H9 (cell line): Measurements from ENCODE around the gene DRGX. TPM values are rescaled to one million over a fixed set of nuclear protein-coding genes. Genes with fewer than 3 reads are reported as not detected.

ENCODE experiments used
- DNase-seq: peaks from one replicate; pipeline ENCODE4 v3.0.0-alpha.2; 2017
- H2AFZ ChIP-seq: one replicate; pipeline ENCODE4 v1.6.1; 2013; ENCODE audit warnings: mild to moderate bottlenecking, low read length, control low read depth, moderate library complexity
- H2AK5ac ChIP-seq: 2 replicates; pipeline ENCODE4 v1.6.1; 2013; ENCODE audit warnings: low read length, control low read depth, mixed read lengths; ENCODE audit not compliant: insufficient read length
- H2BK120ac ChIP-seq: one replicate; pipeline ENCODE4 v1.6.1; 2013; ENCODE audit warnings: low read depth, mild to moderate bottlenecking, low read length, control low read depth, inconsistent platforms; ENCODE audit not compliant: poor library complexity, severe bottlenecking
- H2BK12ac ChIP-seq: 2 replicates; pipeline ENCODE4 v1.6.1; 2013; ENCODE audit warnings: low read length, control low read depth, mixed read lengths, low read depth; ENCODE audit not compliant: insufficient read length
- H2BK15ac ChIP-seq: 2 replicates; pipeline ENCODE4 v1.6.1; 2013; ENCODE audit warnings: low read depth, low read length, control low read depth
- H2BK20ac ChIP-seq: one replicate; pipeline ENCODE4 v1.6.1; 2013; ENCODE audit warnings: low read depth, mild to moderate bottlenecking, low read length, control low read depth, inconsistent platforms; ENCODE audit not compliant: poor library complexity, severe bottlenecking
- H2BK5ac ChIP-seq: 2 replicates; pipeline ENCODE4 v1.6.1; 2013; ENCODE audit warnings: low read length, control low read depth, mixed read lengths; ENCODE audit not compliant: insufficient read length
- H3K14ac ChIP-seq: 2 replicates; pipeline ENCODE4 v1.6.1; 2013; ENCODE audit warnings: low read length, control low read depth; ENCODE audit not compliant: insufficient read depth
- H3K18ac ChIP-seq: 2 replicates; pipeline ENCODE4 v1.6.1; 2013; ENCODE audit warnings: low read depth, mild to moderate bottlenecking, mixed read lengths, low read length, control low read depth; ENCODE audit not compliant: insufficient read length
- H3K23ac ChIP-seq: 2 replicates; pipeline ENCODE4 v1.6.1; 2013; ENCODE audit warnings: low read length, control low read depth, mixed read lengths, low read depth; ENCODE audit not compliant: insufficient read length
- H3K23me2 ChIP-seq: 2 replicates; pipeline ENCODE4 v1.6.1; 2013; ENCODE audit warnings: low read depth, mild to moderate bottlenecking, mixed read lengths, low read length, control low read depth; ENCODE audit not compliant: insufficient read length, poor library complexity, severe bottlenecking
- H3K27ac ChIP-seq: 2 replicates; pipeline ENCODE4 v1.5.1; 2013; ENCODE audit warnings: low read length, control low read depth, mixed read lengths, low read depth; ENCODE audit not compliant: insufficient read length
- H3K27me3 ChIP-seq: 2 replicates; pipeline ENCODE4 v1.6.1; 2013; ENCODE audit warnings: low read length, control low read depth, inconsistent platforms; ENCODE audit not compliant: insufficient read depth
- H3K4ac ChIP-seq: 2 replicates; pipeline ENCODE4 v1.6.1; 2013; ENCODE audit warnings: low read depth, mild to moderate bottlenecking, control low read depth, inconsistent platforms, low read length, moderate library complexity
- H3K4me1 ChIP-seq: 2 replicates; pipeline ENCODE4 v1.6.1; 2013; ENCODE audit warnings: low read length, control low read depth, inconsistent platforms; ENCODE audit not compliant: insufficient read depth
- H3K4me2 ChIP-seq: 2 replicates; pipeline ENCODE4 v1.6.1; 2013; ENCODE audit warnings: low read length, control low read depth, mixed read lengths; ENCODE audit not compliant: insufficient read length, insufficient read depth
- H3K56ac ChIP-seq: 2 replicates; pipeline ENCODE4 v1.6.1; 2013; ENCODE audit warnings: low read depth, mild to moderate bottlenecking, mixed read lengths, low read length, control low read depth; ENCODE audit not compliant: insufficient read length
- H3K79me1 ChIP-seq: 2 replicates; pipeline ENCODE4 v1.6.1; 2013; ENCODE audit warnings: low read depth, mild to moderate bottlenecking, moderate library complexity, low read length, control low read depth, inconsistent platforms; ENCODE audit not compliant: insufficient read depth, poor library complexity, severe bottlenecking
- H3K79me2 ChIP-seq: 2 replicates; pipeline ENCODE4 v1.6.1; 2013; ENCODE audit warnings: low read length, control low read depth, inconsistent platforms; ENCODE audit not compliant: insufficient read depth
- H3K9ac ChIP-seq: 2 replicates; pipeline ENCODE4 v1.6.1; 2013; ENCODE audit warnings: low read length, control low read depth, mixed read lengths; ENCODE audit not compliant: insufficient read length; ENCODE audit errors: extremely low read depth
- H3K9me3 ChIP-seq: one replicate; pipeline ENCODE4 v1.6.1; 2013; ENCODE audit warnings: low read depth, low read length, inconsistent platforms; ENCODE audit not compliant: control insufficient read depth
- H3T11ph ChIP-seq: one replicate; pipeline ENCODE4 v1.6.1; 2013; ENCODE audit warnings: mild to moderate bottlenecking, low read length, control low read depth, inconsistent platforms
- H4K20me1 ChIP-seq: one replicate; pipeline ENCODE4 v1.6.1; 2013; ENCODE audit not compliant: control insufficient read depth, insufficient read length, insufficient read depth
- H4K5ac ChIP-seq: 2 replicates; pipeline ENCODE4 v1.6.1; 2013; ENCODE audit warnings: low read depth, mild to moderate bottlenecking, mixed read lengths, low read length, control low read depth; ENCODE audit not compliant: insufficient read length
- H4K8ac ChIP-seq: replicated peaks from 2 replicates; pipeline ENCODE4 v1.6.1; 2013; ENCODE audit warnings: low read length, control low read depth, mixed read lengths, low read depth; ENCODE audit not compliant: insufficient read length
- H4K91ac ChIP-seq: 2 replicates; pipeline ENCODE4 v1.6.1; 2013; ENCODE audit warnings: low read depth, mild to moderate bottlenecking, moderate library complexity, mixed read lengths, low read length, control low read depth; ENCODE audit not compliant: insufficient read length
- H3K27ac Mint-ChIP-seq, 3 experiments: 2 replicates in 2 of 3; 3 replicates in 1 of 3; pipeline ENCODE4 v1.8.0; 2020 to 2021; ENCODE audit warnings: mixed read lengths in 3 of 3, mild to moderate bottlenecking in 1 of 3, moderate library complexity in 1 of 3
- H3K27me3 Mint-ChIP-seq: 2 replicates; pipeline ENCODE4 v1.8.0; 2021; ENCODE audit warnings: low read depth, mild to moderate bottlenecking, moderate library complexity, mixed read lengths
- H3K36me3 Mint-ChIP-seq, 3 experiments: 2 replicates in 2 of 3; 3 replicates in 1 of 3; pipeline ENCODE4 v1.8.0; 2020 to 2021; ENCODE audit warnings: low read depth in 3 of 3, mixed read lengths in 3 of 3; ENCODE audit not compliant: insufficient read depth in 1 of 3
- H3K4me1 Mint-ChIP-seq, 2 experiments: 2 replicates each; pipeline ENCODE4 v1.8.0; 2020; ENCODE audit warnings: mixed read lengths in 2 of 2
- H3K4me3 Mint-ChIP-seq, 2 experiments: 2 replicates in 1 of 2; 3 replicates in 1 of 2; pipeline ENCODE4 v1.8.0; 2020 to 2021; ENCODE audit warnings: mild to moderate bottlenecking in 2 of 2, mixed read lengths in 2 of 2, moderate library complexity in 1 of 2
- H3K9me3 Mint-ChIP-seq, 2 experiments: 2 replicates in 1 of 2; 3 replicates in 1 of 2; pipeline ENCODE4 v1.8.0; 2020; ENCODE audit warnings: mild to moderate bottlenecking in 2 of 2, mixed read lengths in 2 of 2, moderate library complexity in 1 of 2
- WGBS: extraction: QIAGEN DNeasy Blood & Tissue Kit; methylation state at CpG from one replicate; pipeline ENCODE4 v1.1.7; 2013; ENCODE audit warnings: missing lambda C conversion rate, low lambda C conversion rate, mixed read lengths; ENCODE audit not compliant: insufficient read length; ENCODE audit errors: extremely low coverage; 5-methylcytosine and 5-hydroxymethylcytosine counted together
- total RNA-seq: library from RNA; stranded (reverse); gene quantifications from 2 replicates; pipeline ENCODE4 v1.2.1, GENCODE V29; 2021
- TF ChIP-seq, protein P1 (sequence below): fragments of 200-600 bp; sonication (generic); conservative IDR thresholded peaks from 3 replicates; pipeline ENCODE4 v1.8.0; 2021; ENCODE audit warnings: antibody characterized with exemption, mild to moderate bottlenecking

DRGX gene
- total RNA-seq, 1 experiment from 2014 or later, result not detected

DNA sequence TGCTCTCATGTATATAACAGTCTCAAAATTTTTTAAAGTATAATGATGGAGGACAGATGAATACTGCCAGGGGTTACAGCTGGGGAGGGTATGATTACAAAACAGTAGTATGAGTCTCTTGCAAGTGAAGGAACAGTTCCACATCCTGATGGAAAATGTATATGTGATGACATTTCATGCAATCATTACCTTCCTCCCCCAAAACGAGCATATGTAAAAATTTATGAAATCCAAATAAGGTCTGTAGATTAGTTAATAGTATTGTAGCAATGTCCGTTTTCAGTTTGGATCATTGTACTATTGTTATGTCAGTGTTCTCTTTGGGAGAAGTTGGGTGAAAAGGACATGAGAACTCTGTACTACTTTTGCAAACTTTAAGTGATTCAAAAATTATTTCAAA, 38.0 kb downstream of the DRGX start:
- no peaks in the 10 kb centered on the region for H3K9me3 ChIP-seq
- H3K14ac ChIP-seq, result no peak overlapping the region
- H2BK15ac ChIP-seq, result no peak overlapping the region
- H4K5ac ChIP-seq, result no peak overlapping the region
- no peak for DNase-seq
- Mint-ChIP-seq H3K27ac (no peak overlapping the region), H3K4me3 (no peak overlapping the region), H3K27me3 (no peaks in the 10 kb centered on the region; the same call in 1 of the 2 replicates), H3K4me1 (peaks cover 9 to 10% of the 10 kb centered on the region in 2 experiments), H3K9me3 (peaks cover 0 to 2% of the 10 kb centered on the region in 2 experiments; a peak in 1 of 5 replicates), H3K36me3 (no peaks in the 10 kb centered on the region)
- H3K9ac ChIP-seq, result no peak overlapping the region
- no peaks in the 10 kb centered on the region for H3K79me2 ChIP-seq
- H3K4me1 ChIP-seq, result peaks cover 4% of the 10 kb centered on the region
- no peak overlapping the region for H2AK5ac ChIP-seq
- no peak overlapping the region for H2AFZ ChIP-seq
- H2BK12ac ChIP-seq, result no peak overlapping the region
- no peak overlapping the region for H3K27ac ChIP-seq
- H2BK20ac ChIP-seq, result no peak overlapping the region
- H4K20me1 ChIP-seq, result no peaks in the 10 kb centered on the region
- H3K23ac ChIP-seq, result no peak overlapping the region
- H3K4me2 ChIP-seq, result no peak overlapping the region
- TF ChIP-seq, protein P1, sequence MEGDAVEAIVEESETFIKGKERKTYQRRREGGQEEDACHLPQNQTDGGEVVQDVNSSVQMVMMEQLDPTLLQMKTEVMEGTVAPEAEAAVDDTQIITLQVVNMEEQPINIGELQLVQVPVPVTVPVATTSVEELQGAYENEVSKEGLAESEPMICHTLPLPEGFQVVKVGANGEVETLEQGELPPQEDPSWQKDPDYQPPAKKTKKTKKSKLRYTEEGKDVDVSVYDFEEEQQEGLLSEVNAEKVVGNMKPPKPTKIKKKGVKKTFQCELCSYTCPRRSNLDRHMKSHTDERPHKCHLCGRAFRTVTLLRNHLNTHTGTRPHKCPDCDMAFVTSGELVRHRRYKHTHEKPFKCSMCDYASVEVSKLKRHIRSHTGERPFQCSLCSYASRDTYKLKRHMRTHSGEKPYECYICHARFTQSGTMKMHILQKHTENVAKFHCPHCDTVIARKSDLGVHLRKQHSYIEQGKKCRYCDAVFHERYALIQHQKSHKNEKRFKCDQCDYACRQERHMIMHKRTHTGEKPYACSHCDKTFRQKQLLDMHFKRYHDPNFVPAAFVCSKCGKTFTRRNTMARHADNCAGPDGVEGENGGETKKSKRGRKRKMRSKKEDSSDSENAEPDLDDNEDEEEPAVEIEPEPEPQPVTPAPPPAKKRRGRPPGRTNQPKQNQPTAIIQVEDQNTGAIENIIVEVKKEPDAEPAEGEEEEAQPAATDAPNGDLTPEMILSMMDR, result no peak
- H4K91ac ChIP-seq, result no peak overlapping the region
- H3K79me1 ChIP-seq, result no peaks in the 10 kb centered on the region
- H3K27me3 ChIP-seq, result no peaks in the 10 kb centered on the region
- H3K56ac ChIP-seq, result no peak overlapping the region
- no peak overlapping the region for H2BK5ac ChIP-seq
- H3K23me2 ChIP-seq, result no peaks in the 10 kb centered on the region
- WGBS, result no CpG with 5 or more reads among the region's 2 CpGs
- no peak overlapping the region for H3K4ac ChIP-seq
- H2BK120ac ChIP-seq, result no peak overlapping the region
- H3K18ac ChIP-seq, result no peak overlapping the region
- no peak overlapping the region for H3T11ph ChIP-seq
- no peak overlapping the region for H4K8ac ChIP-seq
